ENCODE results near the gene RBFOX2. TPM values are rescaled to one million over a fixed set of nuclear protein-coding genes. Genes with fewer than 3 reads are reported as not detected.
A peak's percentile ranks its signal among the peaks of the same experiment; 100 is the strongest.

RBFOX2 gene
- total and polyA plus RNA-seq, 2 of the 13 experiments (the other 11 are each of a cell fraction or from before 2014, with no cell fraction given), result 37.3 to 40.4 TPM

DNA sequence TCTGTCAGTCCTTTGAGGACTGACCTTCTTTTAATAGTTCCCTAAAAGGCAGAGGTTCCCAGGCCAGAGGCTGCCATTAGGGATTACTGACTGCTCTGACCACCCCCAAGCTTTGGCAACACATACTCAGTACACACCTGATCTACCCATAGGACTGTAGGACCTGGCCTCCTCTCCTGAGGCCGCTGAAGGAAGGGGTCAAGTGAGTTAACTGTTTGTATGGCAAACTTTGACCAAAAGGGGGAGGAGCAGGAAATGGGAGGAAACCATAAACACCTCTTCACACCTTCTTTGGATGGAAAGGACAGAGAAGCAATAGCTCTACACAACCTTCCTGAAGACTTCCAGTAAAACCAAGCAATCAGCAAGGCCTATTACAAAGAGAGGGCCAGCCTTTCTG is 207.0 kb downstream of the RBFOX2 start (continued):
- TF ChIP-seq, protein P1, sequence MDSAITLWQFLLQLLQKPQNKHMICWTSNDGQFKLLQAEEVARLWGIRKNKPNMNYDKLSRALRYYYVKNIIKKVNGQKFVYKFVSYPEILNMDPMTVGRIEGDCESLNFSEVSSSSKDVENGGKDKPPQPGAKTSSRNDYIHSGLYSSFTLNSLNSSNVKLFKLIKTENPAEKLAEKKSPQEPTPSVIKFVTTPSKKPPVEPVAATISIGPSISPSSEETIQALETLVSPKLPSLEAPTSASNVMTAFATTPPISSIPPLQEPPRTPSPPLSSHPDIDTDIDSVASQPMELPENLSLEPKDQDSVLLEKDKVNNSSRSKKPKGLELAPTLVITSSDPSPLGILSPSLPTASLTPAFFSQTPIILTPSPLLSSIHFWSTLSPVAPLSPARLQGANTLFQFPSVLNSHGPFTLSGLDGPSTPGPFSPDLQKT (CRISPR knock-in tag; IDR thresholded peaks at IDR 0.05; ENCODE audit: borderline replicate concordance), result no peak
- TF ChIP-seq, protein P2, sequence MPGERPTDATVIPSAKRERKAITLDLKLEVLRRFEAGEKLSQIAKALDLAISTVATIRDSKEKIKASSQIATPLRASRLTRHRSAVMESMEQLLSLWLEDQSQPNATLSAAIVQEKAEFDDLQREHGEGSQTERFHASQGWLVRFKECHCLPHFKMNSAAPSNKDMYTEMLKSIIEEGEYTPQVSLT (CRISPR knock-in tag; IDR thresholded peaks at IDR 0.05; ENCODE audit: borderline replicate concordance, low read depth), result no peak
- TF ChIP-seq ZNF773 (CRISPR knock-in tag; IDR thresholded peaks at IDR 0.05; ENCODE audit: borderline replicate concordance) (no peak), NR2F1 (CRISPR knock-in tag; IDR thresholded peaks at IDR 0.05) (no peak), KDM2A (CRISPR knock-in tag; IDR thresholded peaks at IDR 0.05; ENCODE audit: borderline replicate concordance, low read depth) (no peak), FOXA1 (IDR thresholded peaks at IDR 0.05) (no peak), FOXA1 (CRISPR knock-in tag; IDR thresholded peaks at IDR 0.05) (0 out of 2 replicates have a peak, but pooled peaks have one; percentile 13), EZH2 (conservative IDR thresholded peaks at IDR 0.05; ENCODE audit: low read depth, low read length) (no peak), ZNF12 (CRISPR knock-in tag; IDR thresholded peaks at IDR 0.05) (no peak), DNMT3B (CRISPR knock-in tag; conservative IDR thresholded peaks at IDR 0.05) (no peak), MBD4 (IDR thresholded peaks at IDR 0.05; ENCODE audit: borderline replicate concordance, low read length) (no peak), YEATS2 (CRISPR knock-in tag; IDR thresholded peaks at IDR 0.05; ENCODE audit: borderline replicate concordance) (no peak), TBX2 (CRISPR knock-in tag; IDR thresholded peaks at IDR 0.05; ENCODE audit: borderline replicate concordance) (peak; percentile 69; the same call in 1 of the 2 replicates), ZNF619 (CRISPR knock-in tag; IDR thresholded peaks at IDR 0.05) (no peak), ZNF136 (CRISPR knock-in tag; IDR thresholded peaks at IDR 0.05; ENCODE audit: low read depth) (no peak), DR1 (CRISPR knock-in tag; IDR thresholded peaks at IDR 0.05) (no peak)
- TF ChIP-seq, protein P3, sequence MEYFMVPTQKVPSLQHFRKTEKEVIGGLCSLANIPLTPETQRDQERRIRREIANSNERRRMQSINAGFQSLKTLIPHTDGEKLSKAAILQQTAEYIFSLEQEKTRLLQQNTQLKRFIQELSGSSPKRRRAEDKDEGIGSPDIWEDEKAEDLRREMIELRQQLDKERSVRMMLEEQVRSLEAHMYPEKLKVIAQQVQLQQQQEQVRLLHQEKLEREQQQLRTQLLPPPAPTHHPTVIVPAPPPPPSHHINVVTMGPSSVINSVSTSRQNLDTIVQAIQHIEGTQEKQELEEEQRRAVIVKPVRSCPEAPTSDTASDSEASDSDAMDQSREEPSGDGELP (IDR thresholded peaks at IDR 0.05; ENCODE audit: borderline replicate concordance, low read depth), result no peak
- TF ChIP-seq, protein P4, sequence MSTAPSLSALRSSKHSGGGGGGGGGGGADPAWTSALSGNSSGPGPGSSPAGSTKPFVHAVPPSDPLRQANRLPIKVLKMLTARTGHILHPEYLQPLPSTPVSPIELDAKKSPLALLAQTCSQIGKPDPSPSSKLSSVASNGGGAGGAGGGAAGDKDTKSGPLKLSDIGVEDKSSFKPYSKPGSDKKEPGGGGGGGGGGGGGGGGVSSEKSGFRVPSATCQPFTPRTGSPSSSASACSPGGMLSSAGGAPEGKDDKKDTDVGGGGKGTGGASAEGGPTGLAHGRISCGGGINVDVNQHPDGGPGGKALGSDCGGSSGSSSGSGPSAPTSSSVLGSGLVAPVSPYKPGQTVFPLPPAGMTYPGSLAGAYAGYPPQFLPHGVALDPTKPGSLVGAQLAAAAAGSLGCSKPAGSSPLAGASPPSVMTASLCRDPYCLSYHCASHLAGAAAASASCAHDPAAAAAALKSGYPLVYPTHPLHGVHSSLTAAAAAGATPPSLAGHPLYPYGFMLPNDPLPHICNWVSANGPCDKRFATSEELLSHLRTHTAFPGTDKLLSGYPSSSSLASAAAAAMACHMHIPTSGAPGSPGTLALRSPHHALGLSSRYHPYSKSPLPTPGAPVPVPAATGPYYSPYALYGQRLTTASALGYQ (CRISPR knock-in tag; IDR thresholded peaks at IDR 0.05), result no peak
- TF ChIP-seq, protein P5, sequence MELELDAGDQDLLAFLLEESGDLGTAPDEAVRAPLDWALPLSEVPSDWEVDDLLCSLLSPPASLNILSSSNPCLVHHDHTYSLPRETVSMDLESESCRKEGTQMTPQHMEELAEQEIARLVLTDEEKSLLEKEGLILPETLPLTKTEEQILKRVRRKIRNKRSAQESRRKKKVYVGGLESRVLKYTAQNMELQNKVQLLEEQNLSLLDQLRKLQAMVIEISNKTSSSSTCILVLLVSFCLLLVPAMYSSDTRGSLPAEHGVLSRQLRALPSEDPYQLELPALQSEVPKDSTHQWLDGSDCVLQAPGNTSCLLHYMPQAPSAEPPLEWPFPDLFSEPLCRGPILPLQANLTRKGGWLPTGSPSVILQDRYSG (CRISPR knock-in tag; IDR thresholded peaks at IDR 0.05), result no peak
- TF ChIP-seq, protein P6, sequence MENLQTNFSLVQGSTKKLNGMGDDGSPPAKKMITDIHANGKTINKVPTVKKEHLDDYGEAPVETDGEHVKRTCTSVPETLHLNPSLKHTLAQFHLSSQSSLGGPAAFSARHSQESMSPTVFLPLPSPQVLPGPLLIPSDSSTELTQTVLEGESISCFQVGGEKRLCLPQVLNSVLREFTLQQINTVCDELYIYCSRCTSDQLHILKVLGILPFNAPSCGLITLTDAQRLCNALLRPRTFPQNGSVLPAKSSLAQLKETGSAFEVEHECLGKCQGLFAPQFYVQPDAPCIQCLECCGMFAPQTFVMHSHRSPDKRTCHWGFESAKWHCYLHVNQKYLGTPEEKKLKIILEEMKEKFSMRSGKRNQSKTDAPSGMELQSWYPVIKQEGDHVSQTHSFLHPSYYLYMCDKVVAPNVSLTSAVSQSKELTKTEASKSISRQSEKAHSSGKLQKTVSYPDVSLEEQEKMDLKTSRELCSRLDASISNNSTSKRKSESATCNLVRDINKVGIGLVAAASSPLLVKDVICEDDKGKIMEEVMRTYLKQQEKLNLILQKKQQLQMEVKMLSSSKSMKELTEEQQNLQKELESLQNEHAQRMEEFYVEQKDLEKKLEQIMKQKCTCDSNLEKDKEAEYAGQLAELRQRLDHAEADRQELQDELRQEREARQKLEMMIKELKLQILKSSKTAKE (CRISPR knock-in tag; IDR thresholded peaks at IDR 0.05; ENCODE audit: borderline replicate concordance), result no peak
- TF ChIP-seq, protein P7, sequence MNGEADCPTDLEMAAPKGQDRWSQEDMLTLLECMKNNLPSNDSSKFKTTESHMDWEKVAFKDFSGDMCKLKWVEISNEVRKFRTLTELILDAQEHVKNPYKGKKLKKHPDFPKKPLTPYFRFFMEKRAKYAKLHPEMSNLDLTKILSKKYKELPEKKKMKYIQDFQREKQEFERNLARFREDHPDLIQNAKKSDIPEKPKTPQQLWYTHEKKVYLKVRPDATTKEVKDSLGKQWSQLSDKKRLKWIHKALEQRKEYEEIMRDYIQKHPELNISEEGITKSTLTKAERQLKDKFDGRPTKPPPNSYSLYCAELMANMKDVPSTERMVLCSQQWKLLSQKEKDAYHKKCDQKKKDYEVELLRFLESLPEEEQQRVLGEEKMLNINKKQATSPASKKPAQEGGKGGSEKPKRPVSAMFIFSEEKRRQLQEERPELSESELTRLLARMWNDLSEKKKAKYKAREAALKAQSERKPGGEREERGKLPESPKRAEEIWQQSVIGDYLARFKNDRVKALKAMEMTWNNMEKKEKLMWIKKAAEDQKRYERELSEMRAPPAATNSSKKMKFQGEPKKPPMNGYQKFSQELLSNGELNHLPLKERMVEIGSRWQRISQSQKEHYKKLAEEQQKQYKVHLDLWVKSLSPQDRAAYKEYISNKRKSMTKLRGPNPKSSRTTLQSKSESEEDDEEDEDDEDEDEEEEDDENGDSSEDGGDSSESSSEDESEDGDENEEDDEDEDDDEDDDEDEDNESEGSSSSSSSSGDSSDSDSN (CRISPR knock-in tag; IDR thresholded peaks at IDR 0.05), result no peak
